ENCODE results near the gene PUS7L. TPM values are rescaled to one million over a fixed set of nuclear protein-coding genes. Genes with fewer than 3 reads are reported as not detected.

Gene PUS7L
- total RNA-seq, 4 donors from 2014 or later, result 5.4 to 22.3 (median 9.9) TPM

DNA sequence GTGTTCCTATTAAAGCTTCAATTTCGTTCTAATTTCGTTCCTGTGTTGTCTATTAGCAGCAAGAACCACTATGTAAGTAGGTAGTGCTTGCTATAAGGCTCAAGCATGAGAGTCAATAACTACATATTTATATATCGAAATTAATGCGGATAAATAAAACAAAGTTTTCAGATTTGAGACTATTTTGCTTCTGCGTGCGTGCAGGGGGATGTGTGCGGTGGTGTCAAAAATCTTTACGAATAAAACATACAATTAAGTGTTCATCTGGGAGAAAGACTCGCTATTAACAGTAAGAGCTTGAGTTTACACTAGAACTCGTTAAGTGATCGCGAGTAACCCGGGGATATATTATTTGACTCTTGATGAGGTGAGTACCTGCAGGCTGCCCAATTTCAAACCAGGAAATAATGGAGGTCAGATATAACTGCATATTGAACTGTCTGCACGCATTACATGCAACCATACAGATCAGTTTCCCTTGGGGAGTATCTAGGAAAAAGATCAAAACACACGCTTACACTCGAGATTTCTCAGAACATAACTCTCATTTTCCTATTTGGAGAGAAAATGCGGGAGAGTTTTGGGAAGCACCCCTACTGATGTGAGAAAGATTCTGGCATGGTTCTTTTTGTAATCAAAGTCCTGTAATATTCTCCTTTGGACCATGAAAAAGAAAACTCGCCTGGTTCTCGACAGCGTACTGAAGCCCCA is 46.7 kb upstream of the PUS7L start:
- no peak for DNase-seq
- Histone ChIP-seq H3K4me1 (peaks cover 0 to 28% (median 3%) of the 10 kb centered on the region in 4 donors), H3K27me3 (no peaks in the 10 kb centered on the region), H3K4me3 (peak overlapping the region; percentile 82 to 96 (median 92)), H3K9me3 (no peaks in the 10 kb centered on the region), H3K27ac (peak overlapping the region; percentile 94 to 98 (median 94)), H3K36me3 (peaks cover 0 to 27% (median 0%) of the 10 kb centered on the region in 3 donors)
- TF ChIP-seq, protein P1, sequence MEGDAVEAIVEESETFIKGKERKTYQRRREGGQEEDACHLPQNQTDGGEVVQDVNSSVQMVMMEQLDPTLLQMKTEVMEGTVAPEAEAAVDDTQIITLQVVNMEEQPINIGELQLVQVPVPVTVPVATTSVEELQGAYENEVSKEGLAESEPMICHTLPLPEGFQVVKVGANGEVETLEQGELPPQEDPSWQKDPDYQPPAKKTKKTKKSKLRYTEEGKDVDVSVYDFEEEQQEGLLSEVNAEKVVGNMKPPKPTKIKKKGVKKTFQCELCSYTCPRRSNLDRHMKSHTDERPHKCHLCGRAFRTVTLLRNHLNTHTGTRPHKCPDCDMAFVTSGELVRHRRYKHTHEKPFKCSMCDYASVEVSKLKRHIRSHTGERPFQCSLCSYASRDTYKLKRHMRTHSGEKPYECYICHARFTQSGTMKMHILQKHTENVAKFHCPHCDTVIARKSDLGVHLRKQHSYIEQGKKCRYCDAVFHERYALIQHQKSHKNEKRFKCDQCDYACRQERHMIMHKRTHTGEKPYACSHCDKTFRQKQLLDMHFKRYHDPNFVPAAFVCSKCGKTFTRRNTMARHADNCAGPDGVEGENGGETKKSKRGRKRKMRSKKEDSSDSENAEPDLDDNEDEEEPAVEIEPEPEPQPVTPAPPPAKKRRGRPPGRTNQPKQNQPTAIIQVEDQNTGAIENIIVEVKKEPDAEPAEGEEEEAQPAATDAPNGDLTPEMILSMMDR (IDR thresholded peaks at IDR 0.05), result no peak
- TF ChIP-seq POLR2A (IDR thresholded peaks at IDR 0.05), result no peak

DNA sequence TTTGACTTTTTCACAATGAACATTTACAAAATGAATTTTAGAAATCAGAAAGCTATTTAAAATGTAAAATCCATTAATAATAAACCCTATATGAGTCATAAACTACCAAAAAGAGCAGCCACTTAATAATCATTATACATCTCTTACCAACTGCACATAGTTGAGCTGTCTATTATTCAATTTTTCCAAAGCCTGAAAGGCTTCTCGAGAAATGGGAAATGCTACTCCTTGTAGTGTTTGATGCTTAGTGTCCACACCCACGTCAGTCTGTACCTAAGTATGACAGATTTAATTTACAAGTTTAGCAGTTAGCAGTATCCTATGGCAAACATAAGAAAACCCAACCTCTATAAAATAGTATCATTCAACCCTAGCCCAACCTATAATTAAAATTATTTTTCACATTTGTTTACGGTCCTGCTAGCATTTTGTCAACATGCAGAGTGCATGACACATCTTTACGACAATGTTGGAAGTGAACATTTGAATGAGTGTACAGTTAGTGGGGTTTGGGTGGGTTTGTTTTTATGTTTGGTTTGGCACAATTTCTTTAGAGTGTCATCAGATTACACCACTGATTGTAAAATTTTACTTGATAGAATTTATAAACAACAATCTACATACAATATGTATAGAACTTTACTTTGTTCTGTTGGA is 39.1 kb upstream of the PUS7L start:
- Histone ChIP-seq H3K27me3 (no peaks in the 10 kb centered on the region), H3K4me3 (no peak overlapping the region), H3K4me1 (no peaks in the 10 kb centered on the region), H3K27ac (no peak overlapping the region), H3K9me3 (no peaks in the 10 kb centered on the region), H3K36me3 (peaks cover 0 to 79% (median 0%) of the 10 kb centered on the region in 3 donors)
- no peak for DNase-seq
- TF ChIP-seq, protein P1 (IDR thresholded peaks at IDR 0.05), result no peak
- TF ChIP-seq POLR2A (IDR thresholded peaks at IDR 0.05), result no peak

DNA sequence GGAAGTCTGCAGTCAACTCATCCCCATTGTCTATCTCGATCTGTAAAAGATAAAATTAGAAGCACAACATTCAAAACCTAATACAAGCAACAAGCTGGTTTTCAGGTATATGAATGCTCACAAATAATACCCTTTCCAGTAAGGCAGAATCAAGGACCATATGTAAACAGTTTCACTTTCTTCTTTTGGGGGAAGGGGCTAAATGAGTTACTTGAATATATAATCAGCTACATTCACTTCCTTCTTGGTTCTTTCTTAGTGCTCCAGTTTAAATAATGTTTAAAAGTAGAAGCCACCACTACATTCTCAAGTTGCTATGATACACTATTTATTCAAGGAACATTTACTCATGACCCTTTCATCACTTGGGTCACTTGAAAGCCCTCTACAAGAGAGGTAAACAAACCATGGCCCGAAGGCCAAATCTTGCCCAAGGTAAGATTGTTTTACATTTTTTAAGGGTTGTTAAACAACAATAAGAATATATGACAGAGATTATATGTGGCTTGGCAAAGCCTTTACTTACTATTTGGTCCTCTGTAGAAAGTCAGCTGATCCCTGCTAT is 37.2 kb upstream of the PUS7L start:
- Histone ChIP-seq H3K4me3 (no peak overlapping the region), H3K36me3 (peaks cover 0 to 69% (median 0%) of the 10 kb centered on the region in 3 donors), H3K27ac (no peak overlapping the region), H3K4me1 (no peaks in the 10 kb centered on the region), H3K9me3 (no peaks in the 10 kb centered on the region), H3K27me3 (no peaks in the 10 kb centered on the region)
- DNase-seq, result no peak
- TF ChIP-seq, protein P1 (IDR thresholded peaks at IDR 0.05), result no peak
- no peak for TF ChIP-seq POLR2A (IDR thresholded peaks at IDR 0.05)

DNA sequence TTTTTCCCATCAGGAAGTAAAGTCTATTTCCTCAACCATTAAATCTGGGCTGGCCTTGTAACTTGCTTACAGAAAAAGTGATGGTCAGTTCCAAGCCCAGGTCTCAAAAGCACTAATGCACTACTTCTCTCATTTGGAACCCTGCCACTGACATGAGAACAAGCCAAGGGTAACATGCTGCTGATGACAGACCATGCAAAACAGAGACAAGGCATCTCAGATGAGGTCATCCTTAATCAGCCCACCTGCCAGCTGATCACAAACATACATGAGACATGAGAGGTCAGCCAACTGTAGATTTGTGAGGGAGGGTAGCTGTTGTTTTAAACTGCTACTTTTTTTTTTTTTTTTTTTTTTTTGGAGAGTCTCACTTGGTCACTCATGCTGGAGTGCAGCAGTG is 31.4 kb upstream of the PUS7L start:
- no peak for DNase-seq
- peaks cover 0 to 43% (median 0%) of the 10 kb centered on the region in 3 donors for H3K36me3 ChIP-seq
- H3K27ac ChIP-seq, result no peak overlapping the region

DNA sequence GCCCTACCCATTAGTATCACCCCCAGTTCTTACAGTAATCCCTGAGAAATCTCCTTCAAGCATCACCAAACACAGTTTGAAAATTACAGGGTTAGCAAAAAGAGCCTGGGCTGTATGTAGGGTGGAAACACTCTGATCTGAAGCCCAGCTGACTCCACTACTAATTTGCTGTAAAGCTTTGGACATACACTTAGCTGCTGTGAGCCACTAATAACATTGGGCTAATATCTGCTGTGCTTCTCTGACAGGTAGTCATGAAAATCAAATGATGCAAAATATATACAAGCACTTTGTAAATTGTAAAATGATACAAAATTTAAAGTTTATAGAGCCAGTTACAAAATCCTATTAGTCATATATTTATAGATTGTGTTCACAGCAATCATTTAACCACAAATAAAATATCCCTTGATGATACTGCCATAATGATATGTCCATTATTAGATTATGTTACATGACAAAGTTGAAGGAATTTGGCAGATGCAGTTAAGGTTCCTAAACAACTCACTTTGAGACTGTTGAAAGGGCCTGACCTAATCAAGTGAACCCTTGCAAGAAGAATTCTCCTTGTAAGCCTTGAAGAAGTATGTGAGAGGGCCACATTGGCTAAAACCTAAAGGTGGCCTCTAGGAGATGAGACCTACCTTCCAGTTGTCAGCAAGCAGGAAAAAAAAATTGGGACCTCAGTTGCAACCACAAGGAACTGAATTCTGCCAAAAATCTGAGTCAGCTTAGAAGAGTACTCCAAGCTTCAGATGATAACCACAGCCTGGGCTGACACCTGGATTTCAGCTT is 28.5 kb upstream of the PUS7L start:
- Histone ChIP-seq H3K27me3 (no peaks in the 10 kb centered on the region), H3K36me3 (peaks cover 0 to 60% (median 0%) of the 10 kb centered on the region in 3 donors)
- DNase-seq, result no peak

More for the DNA sequence above, 31.4 kb upstream of the PUS7L start:
- H3K9me3 ChIP-seq, result no peaks in the 10 kb centered on the region
- H3K27me3 ChIP-seq, result no peaks in the 10 kb centered on the region
- H3K4me1 ChIP-seq, result no peaks in the 10 kb centered on the region
- TF ChIP-seq POLR2A (IDR thresholded peaks at IDR 0.05), result no peak
- TF ChIP-seq, protein P1 (IDR thresholded peaks at IDR 0.05), result no peak
- no peak overlapping the region for H3K4me3 ChIP-seq

More for the DNA sequence above, 28.5 kb upstream of the PUS7L start:
- no peak for TF ChIP-seq POLR2A (IDR thresholded peaks at IDR 0.05)
- TF ChIP-seq, protein P1 (IDR thresholded peaks at IDR 0.05), result no peak
- Histone ChIP-seq H3K9me3 (no peaks in the 10 kb centered on the region), H3K27ac (no peak overlapping the region), H3K4me1 (no peaks in the 10 kb centered on the region), H3K4me3 (no peak overlapping the region)
